Measurements from ENCODE around the gene TOX4.

GRCh38 chr14:21467616-21468015 lies 9.4 kb upstream of the TOX4 start:
- no peak for TF ChIP-seq YY1 (IDR thresholded peaks at IDR 0.05; ENCODE audit: insufficient read depth, insufficient read length)
- TF ChIP-seq ZNF274 (IDR thresholded peaks at IDR 0.05; ENCODE audit: low read depth, low read length), result no peak
